Measurements from ENCODE around the gene DPYSL4. TPM values are rescaled to one million over a fixed set of nuclear protein-coding genes. Genes with fewer than 3 reads are reported as not detected.

Gene DPYSL4
- total RNA-seq, 4 donors from 2014 or later: 1.5 to 5.0 TPM; not detected in 2

DNA sequence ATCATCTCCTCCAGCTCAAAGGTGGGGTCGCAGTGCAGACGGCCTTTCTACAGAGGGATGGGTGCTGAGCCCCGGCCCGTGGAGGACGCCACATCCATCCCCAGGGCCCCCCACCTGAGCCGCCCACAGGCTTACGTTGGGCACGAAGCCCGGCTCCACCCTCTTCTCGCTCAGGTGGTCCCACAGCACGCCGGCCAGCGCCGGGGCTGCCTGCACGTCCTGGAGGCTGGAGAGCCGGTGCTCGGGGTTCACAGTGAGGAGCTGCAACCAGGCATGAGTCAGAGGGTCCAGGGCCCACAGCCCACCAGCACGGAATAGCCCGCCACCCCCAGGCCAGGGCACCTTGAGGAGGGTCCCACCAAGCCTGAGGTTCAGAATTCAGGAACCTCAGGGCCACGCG lies 36.0 kb downstream of the DPYSL4 start:
- intact Hi-C loops (cut with DNase I; ENCODE audit: low total_unique reads): loop anchor here (5.0 kb wide), 2 partner anchors 130 to 230 kb away; no protein-coding TSS in a partner anchor
- Histone ChIP-seq H3K27ac (no peak overlapping the region), H3K4me1 (peaks cover 0 to 7% of the 10 kb centered on the region in 2 donors), H3K27me3 (no peaks in the 10 kb centered on the region), H3K36me3 (no peaks in the 10 kb centered on the region), H3K4me3 (no peak overlapping the region), H3K9me3 (no peaks in the 10 kb centered on the region)
- no peak for TF ChIP-seq POLR2A (IDR thresholded peaks at IDR 0.05)
- TF ChIP-seq, protein P1, sequence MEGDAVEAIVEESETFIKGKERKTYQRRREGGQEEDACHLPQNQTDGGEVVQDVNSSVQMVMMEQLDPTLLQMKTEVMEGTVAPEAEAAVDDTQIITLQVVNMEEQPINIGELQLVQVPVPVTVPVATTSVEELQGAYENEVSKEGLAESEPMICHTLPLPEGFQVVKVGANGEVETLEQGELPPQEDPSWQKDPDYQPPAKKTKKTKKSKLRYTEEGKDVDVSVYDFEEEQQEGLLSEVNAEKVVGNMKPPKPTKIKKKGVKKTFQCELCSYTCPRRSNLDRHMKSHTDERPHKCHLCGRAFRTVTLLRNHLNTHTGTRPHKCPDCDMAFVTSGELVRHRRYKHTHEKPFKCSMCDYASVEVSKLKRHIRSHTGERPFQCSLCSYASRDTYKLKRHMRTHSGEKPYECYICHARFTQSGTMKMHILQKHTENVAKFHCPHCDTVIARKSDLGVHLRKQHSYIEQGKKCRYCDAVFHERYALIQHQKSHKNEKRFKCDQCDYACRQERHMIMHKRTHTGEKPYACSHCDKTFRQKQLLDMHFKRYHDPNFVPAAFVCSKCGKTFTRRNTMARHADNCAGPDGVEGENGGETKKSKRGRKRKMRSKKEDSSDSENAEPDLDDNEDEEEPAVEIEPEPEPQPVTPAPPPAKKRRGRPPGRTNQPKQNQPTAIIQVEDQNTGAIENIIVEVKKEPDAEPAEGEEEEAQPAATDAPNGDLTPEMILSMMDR (IDR thresholded peaks at IDR 0.05): no peak
- no peak for DNase-seq

DNA sequence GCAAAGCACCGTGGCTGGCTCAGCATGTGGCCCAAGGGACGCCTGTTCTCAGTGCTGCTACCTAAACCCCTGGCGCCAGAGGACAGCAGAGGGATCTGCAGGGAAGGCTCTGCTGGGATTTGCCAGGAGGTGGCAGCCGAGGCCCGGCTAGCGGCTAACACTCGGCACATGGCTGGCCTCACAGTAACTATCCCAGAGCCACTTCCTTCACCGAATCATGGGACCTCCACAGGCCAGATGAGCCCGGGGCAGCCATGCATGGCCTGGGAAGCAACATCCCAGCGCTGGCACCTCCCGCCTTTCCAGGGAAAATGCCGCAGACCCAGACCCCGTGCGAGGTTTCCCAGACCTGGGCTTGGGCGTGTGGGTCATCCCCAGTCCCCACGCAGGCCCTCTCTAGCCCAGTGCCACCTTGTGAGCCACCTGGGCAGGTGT lies 36.4 kb downstream of the DPYSL4 start:
- peak; percentile 58 to 72 for DNase-seq
- no peaks in the 10 kb centered on the region for H3K27me3 ChIP-seq
- intact Hi-C loops (cut with DNase I; ENCODE audit: low total_unique reads): loop anchor here (5.0 kb wide), 2 partner anchors 129 to 229 kb away; no protein-coding TSS in a partner anchor

DNA sequence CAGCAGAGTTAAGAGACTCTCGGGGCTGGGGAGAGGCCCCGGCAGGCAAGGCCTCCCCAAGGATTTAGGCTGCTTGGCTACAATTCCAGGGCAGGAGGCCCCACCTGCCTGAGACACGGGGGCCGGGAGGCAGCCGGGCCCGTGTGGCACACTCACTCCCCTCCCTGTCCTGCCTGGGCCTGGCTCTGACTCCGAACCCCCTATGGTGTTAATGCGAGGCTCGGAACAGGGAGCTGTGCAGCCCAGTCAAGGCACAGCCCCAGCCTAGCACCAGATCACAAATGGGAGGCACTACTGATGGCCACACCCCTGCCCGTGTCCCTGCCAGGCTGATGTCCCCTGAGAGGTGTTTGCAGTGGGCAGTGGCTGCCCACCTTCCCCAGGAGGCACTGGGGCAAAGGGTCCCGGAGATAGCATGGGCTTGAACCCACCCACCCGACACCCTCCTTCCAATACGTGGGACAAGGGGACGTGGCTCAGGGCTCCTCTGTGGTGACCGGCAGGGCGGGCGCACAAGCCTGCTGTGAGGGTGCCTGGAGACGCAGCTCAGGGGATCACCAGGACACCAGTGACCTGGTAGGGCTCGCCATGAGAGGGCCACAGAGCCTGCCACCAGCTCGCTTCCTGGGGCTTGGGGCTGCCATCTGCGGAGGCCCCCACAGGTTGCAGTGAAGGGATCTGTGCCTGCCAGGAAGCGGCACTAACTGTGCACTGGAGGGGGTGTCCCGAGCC lies 37.0 kb downstream of the DPYSL4 start:
- no peak for DNase-seq
- peaks cover 0 to 7% of the 10 kb centered on the region in 2 donors for H3K4me1 ChIP-seq
- intact Hi-C loops (cut with DNase I; ENCODE audit: low total_unique reads): loop anchor here (5.0 kb wide), 2 partner anchors 129 to 229 kb away; no protein-coding TSS in a partner anchor
- no peaks in the 10 kb centered on the region for H3K36me3 ChIP-seq
- H3K9me3 ChIP-seq: no peaks in the 10 kb centered on the region
- H3K27ac ChIP-seq: no peak overlapping the region
- no peaks in the 10 kb centered on the region for H3K27me3 ChIP-seq
- no peak overlapping the region for H3K4me3 ChIP-seq
- TF ChIP-seq, protein P1 (IDR thresholded peaks at IDR 0.05): no peak
- TF ChIP-seq POLR2A (IDR thresholded peaks at IDR 0.05): no peak

More for the DNA sequence above, 36.4 kb downstream of the DPYSL4 start:
- Histone ChIP-seq H3K36me3 (no peaks in the 10 kb centered on the region), H3K4me1 (peaks cover 0 to 7% of the 10 kb centered on the region in 2 donors), H3K9me3 (no peaks in the 10 kb centered on the region), H3K27ac (no peak overlapping the region), H3K4me3 (no peak overlapping the region)
- no peak for TF ChIP-seq POLR2A (IDR thresholded peaks at IDR 0.05)
- TF ChIP-seq, protein P1 (IDR thresholded peaks at IDR 0.05): peak; percentile 82 to 97 (median 86)

DNA sequence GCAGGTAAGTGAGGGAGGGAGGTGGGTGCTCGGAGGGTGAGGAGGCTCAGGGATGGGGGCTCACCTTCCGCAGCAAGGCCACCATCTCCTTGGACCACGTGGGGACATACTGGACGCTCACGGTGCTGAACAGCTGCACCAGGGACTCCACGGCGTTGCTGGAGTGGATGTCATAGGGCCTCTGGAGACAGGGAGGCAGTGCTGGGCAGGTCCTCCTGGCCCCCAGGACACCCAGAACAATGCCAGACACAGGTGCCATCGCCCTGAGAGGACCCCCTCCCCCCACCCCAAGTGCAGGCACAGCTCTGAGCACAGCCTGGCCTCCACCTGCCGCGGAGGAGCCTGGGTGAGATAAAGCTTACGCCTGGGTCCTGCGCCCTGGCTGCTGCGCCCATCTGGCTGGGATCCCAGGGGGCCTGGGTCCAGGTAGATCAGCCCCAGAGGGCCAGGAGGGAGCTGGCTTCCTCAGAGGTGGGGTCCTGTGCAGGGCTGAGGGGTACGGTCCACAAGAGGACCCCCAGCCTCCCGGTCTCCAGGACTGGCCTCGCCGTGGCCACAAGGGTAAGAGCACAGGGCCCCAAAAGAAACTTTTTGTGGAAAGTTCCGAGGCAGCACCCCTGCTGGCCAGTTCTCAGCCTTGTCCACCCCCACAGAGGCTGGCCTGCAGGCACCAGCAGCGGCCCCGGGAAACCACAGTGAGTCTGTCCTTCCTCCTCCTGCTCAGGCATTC lies 37.8 kb downstream of the DPYSL4 start:
- Histone ChIP-seq H3K27me3 (no peaks in the 10 kb centered on the region), H3K4me1 (peaks cover 0 to 7% of the 10 kb centered on the region in 2 donors), H3K9me3 (no peaks in the 10 kb centered on the region), H3K27ac (no peak overlapping the region), H3K36me3 (no peaks in the 10 kb centered on the region), H3K4me3 (no peak overlapping the region)
- intact Hi-C loops (cut with DNase I; ENCODE audit: low total_unique reads): loop anchor here (5.0 kb wide), 2 partner anchors 128 to 228 kb away; no protein-coding TSS in a partner anchor
- no peak for DNase-seq
- TF ChIP-seq, protein P1 (IDR thresholded peaks at IDR 0.05): no peak
- TF ChIP-seq POLR2A (IDR thresholded peaks at IDR 0.05): no peak
